Measurements from ENCODE around the gene KCNJ18.
"Not testable (repeated sequence)": the region's sequence is repeated elsewhere in the genome, so short reads cannot be mapped to it uniquely, and the experiment has no call there.

DNA sequence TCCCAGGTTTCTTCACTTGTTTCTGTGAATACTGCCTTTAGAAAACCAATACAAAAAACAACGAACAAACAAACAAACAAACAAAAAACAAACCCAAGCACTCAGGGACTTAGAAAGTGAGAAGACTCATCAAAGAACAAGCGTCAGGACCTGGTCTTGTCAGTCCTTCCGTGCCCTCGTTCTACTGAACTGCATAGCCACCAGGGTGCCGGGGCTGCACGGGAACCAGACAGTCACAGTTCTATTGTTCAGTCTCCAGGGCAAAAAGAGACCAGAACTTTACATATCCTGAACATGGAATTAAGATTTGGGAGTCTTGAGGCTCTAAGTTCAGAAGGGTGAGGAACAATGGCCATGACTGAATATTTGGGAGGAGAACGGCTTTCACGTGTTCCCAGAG lies 28.2 kb downstream of the KCNJ18 start:
- TF ChIP-seq, protein P1, sequence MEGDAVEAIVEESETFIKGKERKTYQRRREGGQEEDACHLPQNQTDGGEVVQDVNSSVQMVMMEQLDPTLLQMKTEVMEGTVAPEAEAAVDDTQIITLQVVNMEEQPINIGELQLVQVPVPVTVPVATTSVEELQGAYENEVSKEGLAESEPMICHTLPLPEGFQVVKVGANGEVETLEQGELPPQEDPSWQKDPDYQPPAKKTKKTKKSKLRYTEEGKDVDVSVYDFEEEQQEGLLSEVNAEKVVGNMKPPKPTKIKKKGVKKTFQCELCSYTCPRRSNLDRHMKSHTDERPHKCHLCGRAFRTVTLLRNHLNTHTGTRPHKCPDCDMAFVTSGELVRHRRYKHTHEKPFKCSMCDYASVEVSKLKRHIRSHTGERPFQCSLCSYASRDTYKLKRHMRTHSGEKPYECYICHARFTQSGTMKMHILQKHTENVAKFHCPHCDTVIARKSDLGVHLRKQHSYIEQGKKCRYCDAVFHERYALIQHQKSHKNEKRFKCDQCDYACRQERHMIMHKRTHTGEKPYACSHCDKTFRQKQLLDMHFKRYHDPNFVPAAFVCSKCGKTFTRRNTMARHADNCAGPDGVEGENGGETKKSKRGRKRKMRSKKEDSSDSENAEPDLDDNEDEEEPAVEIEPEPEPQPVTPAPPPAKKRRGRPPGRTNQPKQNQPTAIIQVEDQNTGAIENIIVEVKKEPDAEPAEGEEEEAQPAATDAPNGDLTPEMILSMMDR (IDR thresholded peaks at IDR 0.05) = not testable (repeated sequence)
- TF ChIP-seq POLR2A (IDR thresholded peaks at IDR 0.05) = not testable (repeated sequence)

Data from transverse colon (tissue), 3 donors.